GM18951 (cell line): ENCODE measurements around the gene C19orf38.

ENCODE experiments used
- POLR2A ChIP-seq: IDR thresholded peaks from 4 replicates; pipeline ENCODE4 v1.6.1; 2011; ENCODE audit warnings: mild to moderate bottlenecking; ENCODE audit not compliant: insufficient read length, insufficient read depth; ENCODE audit errors: extremely low read depth
- in situ Hi-C: fragments of 300-500 bp; cut with MboI; formaldehyde crosslinking; loops from one replicate; pipeline ENCODE4 v1.12.0; 2022; ENCODE audit warnings: low sequenced_read_pairs, mixed read lengths, inconsistent platforms; ENCODE audit not compliant: unreplicated experiment

The C19orf38 gene

GRCh38 chr19:10846500-10847202 is 1.6 kb upstream of the C19orf38 start:
- TF ChIP-seq POLR2A = no peak
- in situ Hi-C loops = no loop called here

- TF ChIP-seq POLR2A = no peak
- in situ Hi-C loops = loop anchor here (10.0 kb wide), 1 partner anchor 136 kb away; the partner anchor contains the start of gene DNM2
These were observed 2.4 kb downstream of the C19orf38 start for GRCh38 chr19:10850631-10851030.

- no peak for TF ChIP-seq POLR2A
- in situ Hi-C loops = loop anchor here (10.0 kb wide), 1 partner anchor 137 kb away; the partner anchor contains the start of gene DNM2
These were observed 4.0 kb downstream of the C19orf38 start for GRCh38 chr19:10852098-10852800.

GRCh38 chr19:10852941-10853340 is 4.7 kb downstream of the C19orf38 start:
- TF ChIP-seq POLR2A = no peak
- in situ Hi-C loops = loop anchor here (10.0 kb wide), 1 partner anchor 138 kb away; the partner anchor contains the start of gene DNM2

- in situ Hi-C loops = loop anchor here (10.0 kb wide), 1 partner anchor 140 kb away; the partner anchor contains the start of gene DNM2
- TF ChIP-seq POLR2A = no peak
These were observed 6.3 kb downstream of the C19orf38 start for GRCh38 chr19:10854350-10855089.

GRCh38 chr19:10855879-10856522 is 7.8 kb downstream of the C19orf38 start:
- in situ Hi-C loops = loop anchor here (10.0 kb wide), 1 partner anchor 141 kb away; the partner anchor contains the start of gene DNM2
- no peak for TF ChIP-seq POLR2A

GRCh38 chr19:10856899-10857298 is 8.7 kb downstream of the C19orf38 start:
- in situ Hi-C loops = loop anchor here (10.0 kb wide), 1 partner anchor 142 kb away; the partner anchor contains the start of gene DNM2

GRCh38 chr19:10858204-10858828 is 10.1 kb downstream of the C19orf38 start:
- in situ Hi-C loops = loop anchor here (10.0 kb wide), 1 partner anchor 144 kb away; the partner anchor contains the start of gene DNM2
- no peak for TF ChIP-seq POLR2A

- in situ Hi-C loops = no loop called here
- TF ChIP-seq POLR2A = no peak
These were observed 13.0 kb downstream of the C19orf38 start for GRCh38 chr19:10861103-10861651.

GRCh38 chr19:10862561-10863106 is 14.4 kb downstream of the C19orf38 start:
- TF ChIP-seq POLR2A = no peak

GRCh38 chr19:10863107-10863717 is 15.0 kb downstream of the C19orf38 start:
- TF ChIP-seq POLR2A = no peak
- in situ Hi-C loops = no loop called here

More at GRCh38 chr19:10862561-10863106, 14.4 kb downstream of the C19orf38 start:
- in situ Hi-C loops = no loop called here
